ENCODE data around the gene CRYBB1.

Gene CRYBB1

GRCh38 chr22:26549902-26550497, 67.8 kb downstream of the CRYBB1 start:
- no peak for DNase-seq
